Measurements from ENCODE around the gene PTPRG.

DNA sequence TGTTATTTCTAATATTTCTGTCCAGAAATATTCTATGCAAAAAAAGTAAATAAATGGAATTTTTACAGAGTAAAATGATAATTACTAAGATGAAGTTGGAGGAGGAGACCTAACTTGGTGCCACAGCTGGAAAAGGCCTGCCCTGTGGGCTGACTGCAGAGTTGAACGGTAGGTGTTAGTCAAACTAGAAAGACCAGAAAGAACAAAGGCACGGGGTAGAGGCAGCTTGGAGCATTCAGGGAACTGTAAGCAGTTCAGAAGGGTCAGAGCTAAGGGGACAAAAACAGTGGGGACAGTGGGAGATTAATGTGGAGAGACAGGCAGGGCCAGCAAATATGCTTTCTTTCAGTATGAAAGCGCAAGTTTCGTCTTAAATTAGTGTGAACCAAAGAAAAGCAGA, 39.3 kb upstream of the PTPRG start:
- TF ChIP-seq POLR2A (IDR thresholded peaks at IDR 0.05; ENCODE audit: low read depth, low read length) (no peak), EZH2 (IDR thresholded peaks at IDR 0.05; ENCODE audit: borderline replicate concordance, control insufficient read depth, low read depth, low read length) (no peak)
- TF ChIP-seq, protein P1, sequence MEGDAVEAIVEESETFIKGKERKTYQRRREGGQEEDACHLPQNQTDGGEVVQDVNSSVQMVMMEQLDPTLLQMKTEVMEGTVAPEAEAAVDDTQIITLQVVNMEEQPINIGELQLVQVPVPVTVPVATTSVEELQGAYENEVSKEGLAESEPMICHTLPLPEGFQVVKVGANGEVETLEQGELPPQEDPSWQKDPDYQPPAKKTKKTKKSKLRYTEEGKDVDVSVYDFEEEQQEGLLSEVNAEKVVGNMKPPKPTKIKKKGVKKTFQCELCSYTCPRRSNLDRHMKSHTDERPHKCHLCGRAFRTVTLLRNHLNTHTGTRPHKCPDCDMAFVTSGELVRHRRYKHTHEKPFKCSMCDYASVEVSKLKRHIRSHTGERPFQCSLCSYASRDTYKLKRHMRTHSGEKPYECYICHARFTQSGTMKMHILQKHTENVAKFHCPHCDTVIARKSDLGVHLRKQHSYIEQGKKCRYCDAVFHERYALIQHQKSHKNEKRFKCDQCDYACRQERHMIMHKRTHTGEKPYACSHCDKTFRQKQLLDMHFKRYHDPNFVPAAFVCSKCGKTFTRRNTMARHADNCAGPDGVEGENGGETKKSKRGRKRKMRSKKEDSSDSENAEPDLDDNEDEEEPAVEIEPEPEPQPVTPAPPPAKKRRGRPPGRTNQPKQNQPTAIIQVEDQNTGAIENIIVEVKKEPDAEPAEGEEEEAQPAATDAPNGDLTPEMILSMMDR (IDR thresholded peaks at IDR 0.05 in 2 of 3, conservative IDR thresholded peaks at IDR 0.05 in 1 of 3; ENCODE audit: control insufficient read depth in 2 of 3, extremely low read depth in 1 of 3, insufficient read depth in 1 of 3, low read depth in 3 of 3, low read length in 3 of 3): no peak
